ENCODE results near the gene CAPN9.
"Not testable (repeated sequence)": the region's sequence is repeated elsewhere in the genome, so short reads cannot be mapped to it uniquely, and the experiment has no call there.

The CAPN9 gene

DNA sequence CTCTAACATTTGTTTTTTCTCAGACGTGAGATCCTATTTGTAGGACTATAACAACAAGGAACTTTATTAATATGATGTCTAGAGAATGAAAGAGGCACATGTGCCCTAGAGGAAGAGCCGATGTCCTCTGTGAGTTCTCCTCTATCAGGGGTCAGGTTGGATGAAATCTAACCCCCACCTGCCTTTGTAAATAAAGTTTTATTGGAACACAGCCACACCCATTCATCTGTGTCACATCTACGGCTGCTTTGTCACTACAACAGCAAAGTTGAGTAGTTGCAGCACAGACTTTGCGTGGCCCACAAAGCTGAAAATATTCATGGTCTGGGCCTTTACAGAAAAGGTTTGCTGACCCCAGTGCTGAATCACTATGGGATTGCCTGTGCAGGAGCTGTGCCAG is 571 bp upstream of the CAPN9 start:
- no peak for DNase-seq (ENCODE audit: low read depth)

DNA sequence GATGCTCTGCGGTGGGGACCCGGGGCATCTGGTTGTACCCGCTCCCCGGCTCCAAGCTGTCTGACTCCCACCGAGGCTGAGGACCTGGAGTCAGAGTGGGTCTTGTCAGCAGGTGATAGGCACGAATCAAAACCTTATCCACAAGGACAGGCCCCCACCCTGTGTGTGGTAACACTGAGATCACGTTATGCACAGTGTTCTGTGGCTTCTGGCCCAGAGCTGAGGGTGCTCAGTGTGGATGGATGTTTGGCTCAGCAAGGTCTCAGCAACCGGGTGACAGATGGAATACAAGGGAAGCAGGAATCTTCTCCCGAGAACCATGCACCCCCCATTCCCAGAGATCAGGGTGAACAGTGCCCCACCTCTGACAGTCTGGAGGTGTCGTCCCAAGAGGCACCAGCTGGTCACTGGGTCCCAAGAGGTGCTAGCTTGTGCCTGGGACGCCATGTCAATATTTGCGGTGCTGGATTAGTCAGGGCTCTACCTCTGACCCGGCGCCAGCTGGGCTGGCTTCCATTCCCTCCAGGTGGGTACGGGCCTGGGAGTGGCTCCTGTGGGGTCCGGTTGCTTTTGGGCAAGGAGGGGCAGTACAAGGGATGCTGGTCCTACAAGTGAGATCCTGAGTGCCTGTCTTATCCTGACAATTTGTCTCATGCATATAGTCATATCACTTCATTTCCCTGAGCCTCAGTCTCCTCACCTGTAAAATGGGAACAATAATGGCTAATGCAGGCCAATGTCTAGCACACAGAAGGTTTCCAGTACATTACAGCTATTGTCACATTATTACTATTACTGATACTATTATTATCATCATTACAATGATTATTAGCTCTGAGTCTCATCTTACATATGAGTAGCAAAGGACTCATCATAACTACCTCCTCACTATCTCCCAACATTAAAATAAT is 957 bp downstream of the CAPN9 start:
- DNase-seq (ENCODE audit: low read depth): no peak

DNA sequence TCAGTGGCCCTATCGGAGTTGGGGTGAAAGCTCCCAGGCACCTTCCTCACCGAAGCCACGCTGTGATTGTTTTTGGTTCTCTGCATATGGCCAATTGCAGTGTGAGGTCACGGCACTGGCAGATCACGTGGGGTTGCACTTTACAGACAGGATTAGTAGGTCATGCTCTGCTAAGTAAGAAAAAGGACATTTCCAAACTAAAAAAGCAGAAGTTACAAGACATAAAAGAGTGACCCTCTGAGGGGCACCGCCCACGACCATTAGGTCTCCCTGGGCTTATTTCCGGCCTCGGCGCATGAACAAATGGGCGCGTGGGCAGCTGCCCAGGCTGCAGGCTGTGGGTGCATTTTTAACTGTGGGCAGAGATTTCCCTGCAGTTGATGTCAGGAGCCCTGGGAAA is 2.0 kb downstream of the CAPN9 start:
- DNase-seq (ENCODE audit: low read depth): no peak

DNA sequence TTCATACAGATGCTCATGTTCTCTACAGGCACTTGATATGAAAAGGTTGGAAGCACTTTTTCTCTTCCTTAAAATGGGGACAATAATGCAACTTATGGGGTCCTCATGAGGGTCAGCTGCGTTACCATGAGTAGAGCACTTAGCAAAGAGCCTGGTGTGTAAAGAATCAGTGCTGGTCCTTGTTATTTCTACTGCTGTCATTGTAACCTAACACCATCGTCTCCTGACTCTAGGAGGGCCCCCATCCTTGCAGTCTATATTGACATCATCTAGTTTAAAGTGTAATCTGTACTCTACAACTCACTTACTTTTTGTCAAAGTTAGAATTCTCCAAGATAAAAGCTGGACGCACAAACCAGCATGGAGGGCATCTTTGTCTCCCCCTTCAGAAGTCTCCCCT is 2.4 kb downstream of the CAPN9 start:
- DNase-seq (ENCODE audit: low read depth): no peak

DNA sequence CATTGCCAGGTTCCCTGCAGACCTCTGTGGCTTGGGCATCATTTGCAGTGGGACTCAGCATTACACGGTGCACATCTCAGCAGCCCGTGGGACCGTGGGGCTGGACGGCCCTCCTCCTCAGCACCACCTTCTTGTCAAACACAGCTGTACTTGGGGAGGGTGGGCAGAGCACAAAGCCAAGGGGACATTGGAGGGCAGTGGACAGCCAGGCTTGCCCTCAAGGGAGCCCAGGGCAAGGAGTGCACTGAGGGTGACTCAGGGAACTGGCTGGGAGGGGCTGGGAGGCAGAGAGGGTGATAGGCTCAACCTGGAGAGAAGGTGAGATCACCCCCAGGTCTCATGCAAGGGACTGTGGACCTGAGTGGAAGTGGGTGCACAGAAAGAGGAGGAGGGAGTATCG is 3.4 kb downstream of the CAPN9 start:
- DNase-seq (ENCODE audit: low read depth): no peak

DNA sequence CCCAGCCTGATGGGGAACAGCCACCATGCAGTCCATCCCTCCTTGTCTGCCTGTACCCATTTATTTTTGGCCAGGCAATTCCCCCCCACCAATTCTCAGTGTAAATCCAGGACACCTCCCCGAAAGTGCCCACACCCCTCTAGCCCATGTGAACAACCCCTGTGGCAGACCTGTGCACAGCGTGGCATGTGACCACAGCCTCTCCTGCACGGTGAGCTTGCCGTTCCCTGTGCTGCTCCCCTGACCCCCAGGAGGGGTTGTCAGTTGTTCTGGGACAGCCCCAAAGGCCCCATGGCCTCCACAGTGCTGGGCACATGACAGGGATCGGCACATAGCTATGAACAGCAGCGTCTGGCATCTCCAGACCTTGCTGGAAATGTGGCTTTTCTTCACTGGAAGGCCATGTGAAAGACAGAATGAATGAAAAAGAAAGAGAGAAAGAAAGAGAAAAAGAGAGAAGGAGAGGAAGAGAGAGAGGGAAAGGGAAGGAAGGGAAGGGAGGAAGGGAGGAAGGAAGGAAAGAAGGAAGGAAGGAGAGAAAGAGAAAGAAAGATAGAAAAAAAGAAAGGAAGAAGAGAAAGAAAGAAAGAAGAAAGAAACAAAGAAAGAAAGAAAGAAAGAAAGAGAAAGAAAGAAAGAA is 3.9 kb downstream of the CAPN9 start:
- no peak for DNase-seq (ENCODE audit: low read depth)

DNA sequence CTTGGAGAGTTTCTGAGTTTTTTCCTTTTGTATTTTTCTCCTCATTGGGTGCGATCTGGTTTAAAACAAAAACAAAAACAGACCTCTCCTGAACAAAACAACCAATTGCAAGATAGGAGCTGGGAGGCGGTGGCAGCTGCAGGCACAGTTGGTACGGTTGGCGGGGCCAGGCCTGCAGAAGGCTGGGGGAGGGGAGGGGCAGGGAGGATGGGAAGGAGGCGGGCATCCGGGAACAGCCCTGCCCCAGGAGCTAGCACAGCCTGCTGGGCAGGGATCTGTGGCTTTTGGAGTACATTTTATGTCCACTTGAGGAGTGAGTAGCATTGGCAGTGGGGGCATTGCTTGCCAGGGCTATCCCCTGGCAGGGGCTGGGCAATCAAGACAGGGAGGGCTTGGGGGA is 5.2 kb downstream of the CAPN9 start:
- no peak for DNase-seq (ENCODE audit: low read depth)

DNA sequence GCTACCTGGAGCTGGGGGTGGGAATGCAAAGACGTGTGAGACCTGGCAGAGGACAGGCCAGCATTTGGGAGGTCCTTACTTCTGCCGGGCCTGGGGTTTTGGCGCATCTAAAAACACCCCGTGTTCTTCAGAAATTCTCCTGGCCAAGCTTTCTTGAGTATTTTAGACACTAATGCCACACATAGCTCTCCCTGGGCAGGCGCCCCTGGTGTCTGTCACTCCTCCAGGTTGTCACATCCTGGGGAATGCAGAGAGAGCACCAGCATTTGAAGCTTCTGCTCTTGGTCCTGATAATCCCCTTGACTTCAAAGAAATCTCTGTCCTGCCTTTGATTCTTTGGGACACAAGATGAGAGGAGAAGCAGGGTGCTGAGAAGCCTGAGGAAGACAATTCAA is 6.0 kb downstream of the CAPN9 start:
- DNase-seq (ENCODE audit: low read depth): no peak

DNA sequence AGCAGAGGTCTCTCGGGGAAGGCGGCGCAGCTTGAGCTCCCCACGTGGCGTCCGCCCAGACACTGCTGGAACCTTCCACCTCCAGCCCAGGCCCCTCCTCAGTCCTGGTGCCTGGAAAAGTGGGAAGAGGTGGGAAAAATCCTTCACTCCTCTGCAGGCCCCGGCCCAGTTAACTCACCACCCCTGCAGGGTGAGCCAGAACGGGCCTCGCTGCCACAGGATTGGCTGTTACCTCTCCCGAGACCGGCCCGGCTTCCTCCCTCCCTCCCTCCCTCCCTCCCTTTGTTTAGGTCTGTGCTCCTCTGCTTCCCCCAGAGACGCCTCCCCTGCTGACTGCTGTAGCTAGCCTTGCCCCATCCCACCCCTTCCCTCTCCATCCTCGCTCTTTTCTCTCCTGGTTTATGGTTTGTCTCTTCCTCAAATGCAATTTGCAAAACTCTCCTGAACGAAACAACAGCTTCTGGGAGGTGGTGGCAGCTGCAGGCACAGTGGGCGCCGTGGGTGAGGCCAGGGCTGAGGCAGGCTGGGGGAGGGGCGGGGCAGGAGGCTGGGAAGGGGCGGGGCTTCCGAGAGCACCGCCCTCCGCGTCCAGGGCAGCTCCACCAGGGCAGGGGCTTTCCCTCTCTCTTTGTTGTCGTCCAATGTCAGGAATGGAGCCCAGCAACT is 6.5 kb downstream of the CAPN9 start:
- no peak for DNase-seq (ENCODE audit: low read depth)

DNA sequence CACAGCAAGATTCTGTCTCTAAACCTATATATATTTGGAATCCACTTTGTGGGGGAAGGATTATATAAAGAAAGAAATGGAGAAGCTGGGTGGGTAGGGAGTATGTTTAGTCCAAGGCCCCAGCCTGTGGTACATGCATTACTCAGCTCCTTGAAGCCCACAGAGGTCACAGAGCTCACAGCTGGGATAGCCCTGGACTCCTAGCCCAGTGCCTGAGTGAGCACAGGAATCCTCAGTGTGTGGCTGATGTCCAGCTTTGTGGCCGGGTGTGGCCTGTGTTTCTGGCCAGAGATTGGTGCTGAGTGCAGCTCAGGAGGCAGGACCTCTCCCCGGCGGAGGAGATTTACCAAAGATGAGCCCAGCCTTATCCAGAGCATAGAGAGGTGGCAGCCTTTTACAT is 7.6 kb downstream of the CAPN9 start:
- DNase-seq (ENCODE audit: low read depth): peak; percentile 13

DNA sequence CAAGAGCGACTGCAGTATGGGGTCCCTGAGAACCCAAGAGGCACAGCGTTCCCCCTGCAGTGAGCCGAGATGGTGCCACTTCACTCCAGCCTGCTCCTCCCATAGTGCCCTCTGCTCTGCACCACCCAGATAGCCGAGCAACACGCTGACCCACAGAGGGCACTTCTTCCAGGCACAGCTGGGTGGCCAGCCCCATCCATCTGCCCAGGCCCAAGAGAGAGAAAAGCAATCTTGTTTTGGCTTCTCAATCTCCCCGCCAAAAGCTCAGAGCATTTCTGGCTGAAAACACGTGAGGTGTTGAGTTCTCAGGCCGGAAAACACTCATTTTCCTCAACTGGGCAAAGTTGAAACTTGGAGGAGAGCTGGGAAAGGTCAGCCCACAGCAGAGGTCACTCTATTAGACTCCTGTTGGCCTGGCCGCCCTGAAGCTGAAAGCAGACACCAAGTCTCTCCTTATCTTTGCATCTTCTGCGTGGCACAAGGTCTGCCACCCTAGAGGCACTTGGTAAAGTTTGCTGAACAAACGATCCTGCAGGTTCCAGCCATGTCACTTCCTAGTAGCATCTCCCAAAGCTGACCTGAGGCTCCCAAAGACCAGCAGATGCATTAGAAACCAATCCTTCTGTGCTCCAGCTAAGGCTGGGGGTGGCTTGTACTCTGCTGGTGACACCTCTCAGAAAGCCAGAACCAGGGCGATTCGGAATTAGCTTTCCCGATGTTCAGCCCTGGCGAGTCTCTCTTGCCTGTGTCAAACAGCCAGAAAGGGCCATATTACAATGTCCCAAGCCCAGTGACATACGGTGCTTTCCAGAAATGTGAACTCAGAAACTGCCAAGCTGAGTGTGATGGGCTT is 10.9 kb downstream of the CAPN9 start:
- no peak for DNase-seq (ENCODE audit: low read depth)

DNA sequence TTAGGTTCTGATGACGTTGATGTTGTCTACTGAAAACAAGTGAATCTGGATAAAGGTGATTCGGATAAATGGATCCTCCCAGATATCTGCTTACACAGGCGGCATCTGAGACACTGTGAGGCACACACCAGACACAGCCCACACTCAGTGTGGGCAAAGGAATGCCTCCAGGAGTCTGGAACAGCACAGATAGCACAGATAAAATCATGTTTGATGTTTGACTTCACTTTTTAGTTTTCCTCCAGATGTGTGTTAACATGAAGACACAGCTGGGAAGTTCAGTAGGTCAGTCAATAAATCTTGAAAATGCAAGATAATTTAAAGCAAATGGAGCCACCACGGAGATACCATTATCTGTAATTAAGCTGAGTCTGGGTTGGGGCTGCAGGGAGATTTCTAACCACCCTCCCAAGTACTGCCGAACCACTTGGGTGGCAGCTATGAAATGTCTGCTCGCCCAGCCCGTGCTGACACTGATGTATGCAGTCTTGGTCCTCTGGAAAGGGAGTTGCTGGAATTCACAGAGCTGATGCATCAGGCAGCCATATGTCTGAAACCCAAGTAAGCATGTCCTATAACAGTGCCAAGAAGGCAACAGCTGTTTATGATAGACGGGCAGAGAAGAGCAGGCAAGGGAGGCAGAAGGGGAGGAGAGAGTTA is 11.7 kb downstream of the CAPN9 start:
- no peak for DNase-seq (ENCODE audit: low read depth)

DNA sequence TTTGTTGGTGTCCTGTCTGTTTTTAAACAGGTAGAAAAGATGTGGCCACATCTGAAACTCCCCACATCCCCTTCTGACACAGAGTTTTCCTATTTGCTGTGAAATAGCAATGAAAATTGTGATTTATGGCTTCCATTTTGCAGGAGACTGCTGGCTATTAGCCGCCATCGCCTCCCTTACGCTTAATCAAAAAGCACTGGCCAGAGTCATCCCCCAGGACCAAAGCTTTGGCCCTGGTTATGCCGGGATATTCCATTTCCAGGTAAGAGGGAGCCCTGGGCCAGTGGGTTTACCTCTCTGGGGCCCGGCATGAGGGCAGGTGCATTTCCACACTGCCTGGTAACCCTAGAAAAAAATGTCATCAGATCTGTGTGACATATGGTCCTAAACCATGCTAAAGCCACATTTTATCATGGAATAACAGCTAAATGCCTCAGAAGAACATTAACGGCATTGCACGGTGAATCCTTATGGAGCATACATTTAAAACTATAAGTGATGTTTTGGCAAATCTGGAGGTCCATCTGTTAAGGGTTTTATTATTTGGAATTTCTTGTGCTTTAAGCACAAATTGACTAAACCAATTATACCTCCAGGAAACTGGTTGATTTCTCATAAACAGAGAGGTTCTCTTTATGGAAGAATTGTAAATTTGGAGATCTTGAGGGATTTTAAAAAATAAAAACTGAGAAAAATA is 12.3 kb downstream of the CAPN9 start:
- no peak for DNase-seq (ENCODE audit: low read depth)

DNA sequence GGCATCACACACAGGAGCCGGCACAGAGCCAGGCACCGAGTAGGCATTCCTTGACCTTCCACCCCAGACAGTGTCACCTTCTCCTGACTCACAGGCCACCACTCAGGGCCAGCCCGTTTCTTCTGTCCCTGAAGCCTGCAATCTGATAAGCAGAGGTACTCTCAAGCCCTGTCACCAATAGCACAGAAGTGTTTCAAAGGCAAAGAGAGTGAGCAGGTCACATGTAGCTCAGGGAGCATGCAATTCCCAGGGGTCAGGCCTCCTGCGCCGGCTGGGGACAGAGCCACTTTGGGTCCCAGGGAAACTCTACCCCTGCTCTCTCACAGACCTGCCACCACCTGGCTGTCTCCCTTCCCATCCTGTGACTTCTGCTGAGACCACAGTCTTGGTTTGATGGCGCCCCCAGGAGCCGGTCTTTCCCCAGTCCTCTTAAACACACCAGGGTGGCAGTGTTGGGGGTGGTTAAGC is 13.2 kb downstream of the CAPN9 start:
- no peak for DNase-seq (ENCODE audit: low read depth)

DNA sequence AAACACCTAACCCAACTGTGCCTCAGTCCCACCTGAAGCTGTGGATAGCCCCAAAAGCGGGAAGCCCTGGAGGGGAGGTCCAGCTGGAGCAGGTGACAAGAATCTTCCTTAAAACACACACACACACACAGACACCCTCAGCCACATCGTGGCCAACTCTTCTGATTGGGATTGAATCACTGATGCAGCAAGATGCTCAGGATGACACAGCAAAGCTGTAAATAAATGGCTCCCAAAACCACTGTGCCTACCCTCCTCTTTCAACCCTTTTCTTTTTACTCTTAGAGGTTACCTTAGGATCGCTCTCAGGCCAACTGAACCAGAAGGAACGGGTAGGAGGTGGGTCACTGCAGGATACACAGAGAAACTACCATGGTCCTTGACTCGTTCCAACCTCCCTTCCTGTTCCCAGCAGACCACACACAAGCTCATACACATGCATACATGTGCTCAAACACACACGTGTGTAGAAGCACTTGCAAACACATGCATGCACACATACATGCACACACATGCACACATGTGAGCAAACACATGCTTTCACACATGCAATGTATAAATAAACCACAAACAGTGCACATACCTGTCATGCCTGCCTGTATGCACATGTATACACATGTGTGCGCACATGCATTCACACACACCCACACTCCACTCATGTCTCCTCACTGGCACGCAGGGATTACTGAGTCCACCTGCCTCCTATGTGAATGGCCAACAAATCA is 14.4 kb downstream of the CAPN9 start:
- DNase-seq (ENCODE audit: low read depth): no peak

DNA sequence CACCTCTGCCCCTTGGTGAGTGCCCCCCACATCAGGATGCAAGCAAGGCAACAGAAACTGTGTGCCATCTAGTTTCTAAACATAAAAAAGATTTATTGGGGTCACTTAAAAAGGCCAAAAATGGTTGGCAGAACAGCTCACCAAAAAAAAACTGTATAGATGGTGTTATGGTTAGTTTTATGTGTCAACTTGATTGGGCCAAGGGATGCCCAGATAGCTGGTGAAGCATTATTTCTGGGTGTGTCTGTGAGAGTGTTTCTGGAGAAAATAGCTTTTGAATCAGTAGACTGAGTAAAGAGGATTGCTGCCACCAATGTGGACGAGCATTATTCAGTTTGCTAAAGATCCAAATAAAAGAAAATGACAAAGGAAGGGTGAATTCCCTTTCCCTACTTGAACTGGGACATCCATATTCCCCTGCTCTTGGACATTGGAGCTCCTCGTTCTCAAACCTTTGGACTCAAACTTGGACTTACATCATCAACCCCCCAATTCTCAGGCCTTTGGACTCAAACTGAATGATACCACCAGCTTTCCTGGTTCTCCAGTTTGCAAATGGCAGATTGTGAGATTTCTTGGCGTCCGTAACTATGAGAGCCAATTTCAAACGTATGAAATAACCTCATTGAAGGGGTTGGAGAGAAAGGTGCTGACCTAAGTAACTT is 16.9 kb downstream of the CAPN9 start:
- no peak for DNase-seq (ENCODE audit: low read depth)

DNA sequence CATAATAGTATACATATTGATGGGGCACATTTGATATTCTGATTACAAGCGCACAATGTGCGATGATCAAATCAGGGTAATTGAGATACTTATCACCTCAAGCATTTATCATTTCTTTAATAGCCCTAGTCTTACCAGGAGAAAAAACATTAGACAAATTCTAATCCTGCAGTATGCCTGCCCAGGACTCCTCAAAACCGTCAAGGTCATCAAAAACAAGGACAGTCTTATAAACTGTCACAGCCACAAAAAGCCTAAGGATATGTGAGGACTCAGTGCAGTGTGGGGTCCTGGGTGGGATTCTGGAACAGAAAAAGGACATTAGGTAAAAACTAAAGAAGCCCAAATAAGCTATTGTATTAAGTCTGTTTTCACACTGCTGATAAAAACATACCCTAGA is 19.1 kb downstream of the CAPN9 start:
- DNase-seq (ENCODE audit: low read depth): no peak

DNA sequence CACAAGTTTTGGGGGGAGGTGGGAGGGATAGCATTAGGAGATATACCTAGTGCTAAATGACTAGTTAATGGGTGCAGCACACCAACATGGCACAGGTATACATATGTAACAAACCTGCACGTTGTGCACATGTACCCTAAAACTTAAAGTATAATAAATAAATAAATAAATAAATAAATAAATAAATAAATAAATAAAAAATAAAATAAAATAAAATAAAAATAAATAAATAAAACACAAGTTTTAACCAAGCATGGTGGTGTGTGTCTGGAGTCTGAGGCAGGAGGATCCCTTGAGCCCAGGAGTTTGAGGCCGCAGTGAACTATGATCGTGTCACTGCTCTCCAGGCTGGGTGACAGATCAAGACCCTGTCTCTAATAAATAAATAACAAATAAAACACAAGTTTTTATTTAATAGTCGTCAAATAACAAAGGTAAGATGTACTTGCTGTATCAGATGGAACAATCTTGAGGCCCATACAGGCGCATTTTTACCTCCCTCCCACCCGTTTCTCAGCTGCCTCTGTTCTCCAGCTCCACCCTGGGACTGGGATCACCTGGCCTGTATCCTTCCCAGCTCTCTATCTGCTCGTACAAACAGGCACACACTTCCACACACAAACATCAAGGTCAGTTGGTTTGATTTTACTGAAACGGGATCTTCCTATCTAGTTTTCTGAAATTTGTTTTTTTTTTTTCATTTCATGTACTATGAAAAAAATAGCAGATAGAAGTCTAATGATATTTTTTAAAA is 20.8 kb downstream of the CAPN9 start:
- not testable (repeated sequence) for DNase-seq (ENCODE audit: low read depth)

Measured in ELR (cell line).